ENCODE data around the gene SESTD1.

Gene SESTD1

GRCh38 chr2:179277429-179278196 lies 13.0 kb upstream of the SESTD1 start:
- TF ChIP-seq CTCF (IDR thresholded peaks at IDR 0.05; ENCODE audit: borderline replicate concordance, insufficient read depth, low read depth, low read length) = no peak
- H3K4me3 ChIP-seq (ENCODE audit: low read depth, low read length) = no peak overlapping the region

GRCh38 chr2:179275253-179276012 lies 10.8 kb upstream of the SESTD1 start:
- no peak for TF ChIP-seq CTCF (IDR thresholded peaks at IDR 0.05; ENCODE audit: borderline replicate concordance, insufficient read depth, low read depth, low read length)
- no peak overlapping the region for H3K4me3 ChIP-seq (ENCODE audit: low read depth, low read length)

GRCh38 chr2:179274749-179275148 lies 10.1 kb upstream of the SESTD1 start:
- TF ChIP-seq CTCF (IDR thresholded peaks at IDR 0.05; ENCODE audit: borderline replicate concordance, insufficient read depth, low read depth, low read length) = no peak

GRCh38 chr2:179273461-179273962 lies 8.9 kb upstream of the SESTD1 start:
- no peak for TF ChIP-seq CTCF (IDR thresholded peaks at IDR 0.05; ENCODE audit: borderline replicate concordance, insufficient read depth, low read depth, low read length)
- H3K4me3 ChIP-seq (ENCODE audit: low read depth, low read length) = no peak overlapping the region

More at GRCh38 chr2:179274749-179275148, 10.1 kb upstream of the SESTD1 start:
- H3K4me3 ChIP-seq (ENCODE audit: low read depth, low read length) = no peak overlapping the region

- no peak overlapping the region for H3K4me3 ChIP-seq (ENCODE audit: low read depth, low read length)
- no peak for TF ChIP-seq CTCF (IDR thresholded peaks at IDR 0.05; ENCODE audit: borderline replicate concordance, insufficient read depth, low read depth, low read length)
Measured at GRCh38 chr2:179272406-179273192, 8.0 kb upstream of the SESTD1 start.

GRCh38 chr2:179270689-179271088 lies 6.1 kb upstream of the SESTD1 start:
- no peak overlapping the region for H3K4me3 ChIP-seq (ENCODE audit: low read depth, low read length)
- TF ChIP-seq CTCF (IDR thresholded peaks at IDR 0.05; ENCODE audit: borderline replicate concordance, insufficient read depth, low read depth, low read length) = no peak
